HepG2 (cell line): ENCODE measurements around the gene HEY2. TPM values are rescaled to one million over a fixed set of nuclear protein-coding genes. Genes with fewer than 3 reads are reported as not detected.
A peak's percentile ranks its signal among the peaks of the same experiment; 100 is the strongest.

Source experiments
- CAMTA2 ChIP-seq: sonication (generic); formaldehyde crosslinking; IDR thresholded peaks from 2 replicates; pipeline ENCODE4 v1.4.0; 2020; ENCODE audit warnings: mild to moderate bottlenecking, missing genetic modification reagents, borderline replicate concordance
- FOXA3 ChIP-seq: IDR thresholded peaks from 2 replicates; pipeline ENCODE4 v1.6.1; 2016; ENCODE audit warnings: missing genetic modification reagents, missing compliant biosample characterization
- GFI1 ChIP-seq: sonication (generic); formaldehyde crosslinking; IDR thresholded peaks from 2 replicates; pipeline ENCODE4 v1.5.0; 2020; ENCODE audit warnings: missing genetic modification reagents, mild to moderate bottlenecking, borderline replicate concordance
- HOXA9 ChIP-seq: sonication (generic); formaldehyde crosslinking; IDR thresholded peaks from 2 replicates; pipeline ENCODE4 v1.8.1; 2022; ENCODE audit warnings: missing genetic modification reagents, mild to moderate bottlenecking, moderate library complexity, borderline replicate concordance
- KMT2A ChIP-seq: sonication (generic); formaldehyde crosslinking; IDR thresholded peaks from 2 replicates; pipeline ENCODE4 v1.4.0; 2020; ENCODE audit warnings: missing genetic modification reagents
- RORA ChIP-seq: sonication (generic); formaldehyde crosslinking; IDR thresholded peaks from 2 replicates; pipeline ENCODE4 v1.5.0; 2020; ENCODE audit warnings: mild to moderate bottlenecking, missing genetic modification reagents, moderate library complexity
- RXRB ChIP-seq: IDR thresholded peaks from 2 replicates; pipeline ENCODE4 v1.6.1; 2016; ENCODE audit warnings: borderline replicate concordance, missing genetic modification reagents, missing compliant biosample characterization
- SSRP1 ChIP-seq: IDR thresholded peaks from 2 replicates; pipeline ENCODE4 v1.6.1; 2016; ENCODE audit warnings: control low read depth
- SYNCRIP ChIP-seq: fragments of 200-400 bp; formaldehyde crosslinking; IDR thresholded peaks from 2 replicates; pipeline ENCODE4 v1.6.1; 2018; ENCODE audit warnings: mild to moderate bottlenecking, low read depth, low read length; ENCODE audit not compliant: insufficient read depth
- TAF1 ChIP-seq: sonication (generic); formaldehyde crosslinking; IDR thresholded peaks from 2 replicates; pipeline ENCODE4 v1.4.0; 2020; ENCODE audit warnings: missing genetic modification reagents
- XRCC5 ChIP-seq: fragments of 200-400 bp; formaldehyde crosslinking; optimal IDR thresholded peaks from 2 replicates; pipeline ENCODE3; 2017; ENCODE audit warnings: mild to moderate bottlenecking, low read length
- ZBTB38 ChIP-seq: sonication (generic); formaldehyde crosslinking; IDR thresholded peaks from 2 replicates; pipeline ENCODE4 v1.5.1; 2020; ENCODE audit warnings: mild to moderate bottlenecking, missing genetic modification reagents
- ZFYVE20 ChIP-seq: sonication (generic); formaldehyde crosslinking; IDR thresholded peaks from 2 replicates; pipeline ENCODE4 v1.8.0; 2023; ENCODE audit warnings: low read depth, mild to moderate bottlenecking, moderate library complexity, missing genetic modification reagents, borderline replicate concordance
- ZMYM2 ChIP-seq: sonication (generic); formaldehyde crosslinking; IDR thresholded peaks from 2 replicates; pipeline ENCODE4 v1.8.0; 2022; ENCODE audit warnings: mild to moderate bottlenecking, missing genetic modification reagents
- ZNF446 ChIP-seq: sonication (generic); formaldehyde crosslinking; IDR thresholded peaks from 2 replicates; pipeline ENCODE4 v1.5.0; 2020; ENCODE audit warnings: mild to moderate bottlenecking, missing genetic modification reagents
- ZNF569 ChIP-seq: sonication (generic); formaldehyde crosslinking; IDR thresholded peaks from 2 replicates; pipeline ENCODE4 v1.5.0; 2020; ENCODE audit warnings: mild to moderate bottlenecking, missing genetic modification reagents, moderate library complexity, borderline replicate concordance
- ZNF619 ChIP-seq: sonication (generic); formaldehyde crosslinking; IDR thresholded peaks from 2 replicates; pipeline ENCODE4 v1.4.0; 2020; ENCODE audit warnings: mild to moderate bottlenecking, missing genetic modification reagents
- ZNF839 ChIP-seq: sonication (generic); formaldehyde crosslinking; IDR thresholded peaks from 2 replicates; pipeline ENCODE4 v1.4.0; 2020; ENCODE audit warnings: missing genetic modification reagents, mild to moderate bottlenecking, borderline replicate concordance
- polyA plus RNA-seq, 8 experiments: library from polyadenylated mRNA; depleted of rRNA in 3 of 8; stranded (reverse) in 7 of 8; unstranded in 1 of 8; fragments of >200 nt; fragmentation: Illumina TruSeq in 4 of 8; extraction: Trizol in 4 of 8; gene quantifications; 2 replicates each; pipeline versions ENCODE4 v1.2.1 to v1.2.3, GENCODE V29; 2011 to 2016; ENCODE audit warnings: low read depth in 4 of 8, missing spikeins in 1 of 8, mixed read lengths in 1 of 8; ENCODE audit not compliant: insufficient read depth in 1 of 8
- total RNA-seq, 5 experiments: library from RNA; depleted of rRNA; stranded (reverse); fragments of >200 nt; fragmentation: Illumina TruSeq; extraction: Trizol; gene quantifications; 2 replicates each; pipeline ENCODE4 v1.2.3, GENCODE V29; 2016; ENCODE audit warnings: low read depth in 1 of 5
- TF ChIP-seq, protein P1 (sequence below): sonication (generic); formaldehyde crosslinking; IDR thresholded peaks from 2 replicates; pipeline ENCODE4 v1.4.0; 2020; ENCODE audit warnings: mild to moderate bottlenecking, missing genetic modification reagents, borderline replicate concordance
- TF ChIP-seq, protein P2 (sequence below): IDR thresholded peaks from 2 replicates; pipeline ENCODE4 v1.6.1; 2018; ENCODE audit warnings: missing genetic modification reagents, mild to moderate bottlenecking, missing compliant biosample characterization
- TF ChIP-seq, protein P3 (sequence below): sonication (generic); formaldehyde crosslinking; IDR thresholded peaks from 2 replicates; pipeline ENCODE4 v1.4.0; 2020; ENCODE audit warnings: missing genetic modification reagents

HEY2 gene
- total and polyA plus RNA-seq, 2 of the 13 experiments (the other 11 are each of a cell fraction or from before 2014, with no cell fraction given) = 0.04 TPM

DNA sequence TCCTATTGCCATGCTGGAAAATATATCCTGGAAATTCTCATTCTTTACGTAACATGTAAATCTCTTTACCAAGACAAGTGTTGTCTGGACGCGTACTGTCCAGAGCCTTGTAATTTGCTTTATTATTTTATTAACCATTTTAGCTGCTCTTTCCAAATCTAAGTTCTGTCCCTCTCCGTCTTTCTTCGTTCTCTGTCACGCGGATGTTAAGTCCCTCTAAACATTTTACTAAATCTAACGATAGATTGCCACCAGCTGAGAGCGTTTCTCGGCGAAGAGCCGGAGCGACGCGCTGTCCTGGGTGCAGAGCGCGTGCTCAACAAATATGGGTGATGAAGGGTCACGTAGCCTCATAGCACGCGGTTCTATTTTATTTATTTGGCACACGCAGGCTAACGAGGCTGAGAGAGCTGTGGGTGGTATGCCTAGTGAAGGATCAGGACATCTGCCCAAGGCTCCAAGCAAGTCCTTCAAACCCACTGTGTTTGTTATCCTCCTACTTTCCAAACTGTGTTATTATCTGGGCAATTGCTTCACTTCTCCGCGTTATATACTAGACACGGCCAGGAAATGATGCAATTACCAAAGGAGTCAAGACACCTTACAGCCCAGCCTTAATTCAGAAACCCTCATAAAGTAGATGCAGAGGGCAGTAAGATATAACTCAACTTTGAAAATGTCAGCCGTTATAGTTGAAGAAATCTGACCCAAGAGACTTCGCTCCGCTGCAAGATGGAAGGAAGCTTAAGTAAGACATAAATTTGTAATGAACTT, 31.3 kb downstream of the HEY2 start (continued):
- peak; percentile 61 for TF ChIP-seq FOXA3 (CRISPR knock-in tag)
- TF ChIP-seq RXRB (CRISPR knock-in tag) = peak; percentile 42; the same call in 1 of the 2 replicates
- 0 out of 2 replicates have a peak, but pooled peaks have one; percentile 38 for TF ChIP-seq CAMTA2 (CRISPR knock-in tag)
- TF ChIP-seq SYNCRIP = no peak
- peak; percentile 20; the same call in 1 of the 2 replicates for TF ChIP-seq SSRP1 (CRISPR knock-in tag)
- TF ChIP-seq, protein P1, sequence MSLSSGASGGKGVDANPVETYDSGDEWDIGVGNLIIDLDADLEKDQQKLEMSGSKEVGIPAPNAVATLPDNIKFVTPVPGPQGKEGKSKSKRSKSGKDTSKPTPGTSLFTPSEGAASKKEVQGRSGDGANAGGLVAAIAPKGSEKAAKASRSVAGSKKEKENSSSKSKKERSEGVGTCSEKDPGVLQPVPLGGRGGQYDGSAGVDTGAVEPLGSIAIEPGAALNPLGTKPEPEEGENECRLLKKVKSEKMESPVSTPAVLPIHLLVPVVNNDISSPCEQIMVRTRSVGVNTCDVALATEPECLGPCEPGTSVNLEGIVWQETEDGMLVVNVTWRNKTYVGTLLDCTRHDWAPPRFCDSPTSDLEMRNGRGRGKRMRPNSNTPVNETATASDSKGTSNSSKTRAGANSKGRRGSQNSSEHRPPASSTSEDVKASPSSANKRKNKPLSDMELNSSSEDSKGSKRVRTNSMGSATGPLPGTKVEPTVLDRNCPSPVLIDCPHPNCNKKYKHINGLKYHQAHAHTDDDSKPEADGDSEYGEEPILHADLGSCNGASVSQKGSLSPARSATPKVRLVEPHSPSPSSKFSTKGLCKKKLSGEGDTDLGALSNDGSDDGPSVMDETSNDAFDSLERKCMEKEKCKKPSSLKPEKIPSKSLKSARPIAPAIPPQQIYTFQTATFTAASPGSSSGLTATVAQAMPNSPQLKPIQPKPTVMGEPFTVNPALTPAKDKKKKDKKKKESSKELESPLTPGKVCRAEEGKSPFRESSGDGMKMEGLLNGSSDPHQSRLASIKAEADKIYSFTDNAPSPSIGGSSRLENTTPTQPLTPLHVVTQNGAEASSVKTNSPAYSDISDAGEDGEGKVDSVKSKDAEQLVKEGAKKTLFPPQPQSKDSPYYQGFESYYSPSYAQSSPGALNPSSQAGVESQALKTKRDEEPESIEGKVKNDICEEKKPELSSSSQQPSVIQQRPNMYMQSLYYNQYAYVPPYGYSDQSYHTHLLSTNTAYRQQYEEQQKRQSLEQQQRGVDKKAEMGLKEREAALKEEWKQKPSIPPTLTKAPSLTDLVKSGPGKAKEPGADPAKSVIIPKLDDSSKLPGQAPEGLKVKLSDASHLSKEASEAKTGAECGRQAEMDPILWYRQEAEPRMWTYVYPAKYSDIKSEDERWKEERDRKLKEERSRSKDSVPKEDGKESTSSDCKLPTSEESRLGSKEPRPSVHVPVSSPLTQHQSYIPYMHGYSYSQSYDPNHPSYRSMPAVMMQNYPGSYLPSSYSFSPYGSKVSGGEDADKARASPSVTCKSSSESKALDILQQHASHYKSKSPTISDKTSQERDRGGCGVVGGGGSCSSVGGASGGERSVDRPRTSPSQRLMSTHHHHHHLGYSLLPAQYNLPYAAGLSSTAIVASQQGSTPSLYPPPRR (CRISPR knock-in tag) = 0 out of 2 replicates have a peak, but pooled peaks have one; percentile 12
- TF ChIP-seq ZNF839 (CRISPR knock-in tag) = no peak
- no peak for TF ChIP-seq ZNF619 (CRISPR knock-in tag)
- TF ChIP-seq ZFYVE20 (CRISPR knock-in tag) = no peak
- TF ChIP-seq RORA (CRISPR knock-in tag) = no peak
- no peak for TF ChIP-seq ZNF446
- no peak for TF ChIP-seq HOXA9
- peak; percentile 60; the same call in 1 of the 2 replicates for TF ChIP-seq ZBTB38 (CRISPR knock-in tag)
- TF ChIP-seq XRCC5 = no peak
- TF ChIP-seq ZNF569 (CRISPR knock-in tag) = peak; percentile 65; the same call in 1 of the 2 replicates
- TF ChIP-seq, protein P2, sequence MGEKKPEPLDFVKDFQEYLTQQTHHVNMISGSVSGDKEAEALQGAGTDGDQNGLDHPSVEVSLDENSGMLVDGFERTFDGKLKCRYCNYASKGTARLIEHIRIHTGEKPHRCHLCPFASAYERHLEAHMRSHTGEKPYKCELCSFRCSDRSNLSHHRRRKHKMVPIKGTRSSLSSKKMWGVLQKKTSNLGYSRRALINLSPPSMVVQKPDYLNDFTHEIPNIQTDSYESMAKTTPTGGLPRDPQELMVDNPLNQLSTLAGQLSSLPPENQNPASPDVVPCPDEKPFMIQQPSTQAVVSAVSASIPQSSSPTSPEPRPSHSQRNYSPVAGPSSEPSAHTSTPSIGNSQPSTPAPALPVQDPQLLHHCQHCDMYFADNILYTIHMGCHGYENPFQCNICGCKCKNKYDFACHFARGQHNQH (CRISPR knock-in tag) = no peak; the same call in 1 of the 2 replicates
- TF ChIP-seq, protein P3, sequence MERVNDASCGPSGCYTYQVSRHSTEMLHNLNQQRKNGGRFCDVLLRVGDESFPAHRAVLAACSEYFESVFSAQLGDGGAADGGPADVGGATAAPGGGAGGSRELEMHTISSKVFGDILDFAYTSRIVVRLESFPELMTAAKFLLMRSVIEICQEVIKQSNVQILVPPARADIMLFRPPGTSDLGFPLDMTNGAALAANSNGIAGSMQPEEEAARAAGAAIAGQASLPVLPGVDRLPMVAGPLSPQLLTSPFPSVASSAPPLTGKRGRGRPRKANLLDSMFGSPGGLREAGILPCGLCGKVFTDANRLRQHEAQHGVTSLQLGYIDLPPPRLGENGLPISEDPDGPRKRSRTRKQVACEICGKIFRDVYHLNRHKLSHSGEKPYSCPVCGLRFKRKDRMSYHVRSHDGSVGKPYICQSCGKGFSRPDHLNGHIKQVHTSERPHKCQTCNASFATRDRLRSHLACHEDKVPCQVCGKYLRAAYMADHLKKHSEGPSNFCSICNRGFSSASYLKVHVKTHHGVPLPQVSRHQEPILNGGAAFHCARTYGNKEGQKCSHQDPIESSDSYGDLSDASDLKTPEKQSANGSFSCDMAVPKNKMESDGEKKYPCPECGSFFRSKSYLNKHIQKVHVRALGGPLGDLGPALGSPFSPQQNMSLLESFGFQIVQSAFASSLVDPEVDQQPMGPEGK (CRISPR knock-in tag) = no peak
- TF ChIP-seq TAF1 (CRISPR knock-in tag) = peak; percentile 79
- peak; percentile 31; the same call in 1 of the 2 replicates for TF ChIP-seq GFI1 (CRISPR knock-in tag)
- TF ChIP-seq ZMYM2 (CRISPR knock-in tag) = peak; percentile 69; the same call in 1 of the 2 replicates
- peak; percentile 38; the same call in 1 of the 2 replicates for TF ChIP-seq KMT2A
